Measurements from ENCODE around the gene STK31. TPM values are rescaled to one million over a fixed set of nuclear protein-coding genes. Genes with fewer than 3 reads are reported as not detected.

STK31 gene
- under 1 TPM in 5 of 9 donors, not detected in 4; 0.11 to 0.84 (median 0.23) TPM for total RNA-seq
- polyA plus RNA-seq: under 1 TPM in 1 of 2 donors, not detected in 1; 0.15 TPM
- long read RNA-seq, donor 1: 0 reads
- long read RNA-seq, donor 2: 0 reads
- long read RNA-seq, donor 3: 0 reads

GRCh38 chr7:23710000-23710399 lies at the start of gene STK31:
Gene STK31, plus strand, starts transcription at chr7:23710219. Its CDS starts 67 bp downstream, at chr7:23710286.
- DNase-seq (no peak), ATAC-seq (no peak)
- no peaks in the 10 kb centered on the region for H3K27me3 ChIP-seq
- no peaks in the 10 kb centered on the region for H3K4me1 ChIP-seq
- TF ChIP-seq POLR2A (IDR thresholded peaks at IDR 0.05) (no peak), CTCF (IDR thresholded peaks at IDR 0.05) (no peak)
- 89 to 95% (median 90%) methylated on average over 33 of the region's 33 CpGs for WGBS, 4 donors
- H3K9me3 ChIP-seq: peaks cover 0 to 17% (median 7%) of the 10 kb centered on the region in 12 donors
- no peak within 1 kb of the TSS for H3K4me3 ChIP-seq
- no peak within 1 kb of the TSS for H3K27ac ChIP-seq
- intact Hi-C loops (cut with DNase I): loop anchor here in 3 of 10 donors (5.0 to 10.0 kb wide), 2 partner anchors 163 to 435 kb away; no protein-coding TSS in a partner anchor
- peaks cover 0 to 11% (median 5%) of the 10 kb centered on the region in 9 donors for H3K36me3 ChIP-seq

- intact Hi-C loops (cut with DNase I): no loop called here
- TF ChIP-seq CTCF (IDR thresholded peaks at IDR 0.05) (no peak), POLR2A (IDR thresholded peaks at IDR 0.05) (no peak)
- Histone ChIP-seq H3K27me3 (no peaks in the 10 kb centered on the region), H3K36me3 (no peaks in the 10 kb centered on the region), H3K4me1 (no peaks in the 10 kb centered on the region), H3K4me3 (no peak overlapping the region), H3K27ac (no peak overlapping the region), H3K9me3 (peaks cover 0 to 13% (median 0%) of the 10 kb centered on the region in 12 donors)
- DNase-seq: no peak
- 83 to 86% (median 84%) methylated on average over 3 of the region's 3 CpGs for WGBS, 4 donors
- no peak for ATAC-seq
Observed at GRCh38 chr7:23661385-23661784, 48.6 kb upstream of the STK31 start.

GRCh38 chr7:23662124-23662983 lies 47.7 kb upstream of the STK31 start:
- Histone ChIP-seq H3K4me1 (no peaks in the 10 kb centered on the region), H3K9me3 (peaks cover 0 to 13% (median 0%) of the 10 kb centered on the region in 12 donors), H3K4me3 (no peak overlapping the region), H3K27ac (no peak overlapping the region), H3K27me3 (no peaks in the 10 kb centered on the region), H3K36me3 (no peaks in the 10 kb centered on the region)
- 69 to 76% (median 71%) methylated on average over 8 of the region's 8 CpGs for WGBS, 4 donors
- ATAC-seq: no peak
- no peak for DNase-seq
- intact Hi-C loops (cut with DNase I): no loop called here
- no peak for TF ChIP-seq POLR2A (IDR thresholded peaks at IDR 0.05)
- TF ChIP-seq CTCF (IDR thresholded peaks at IDR 0.05): no peak

GRCh38 chr7:23662984-23663313 lies 47.1 kb upstream of the STK31 start:
- no peak overlapping the region for H3K4me3 ChIP-seq
- no peaks in the 10 kb centered on the region for H3K27me3 ChIP-seq
- no peak for DNase-seq
- H3K9me3 ChIP-seq: peaks cover 0 to 13% (median 0%) of the 10 kb centered on the region in 12 donors
- no peaks in the 10 kb centered on the region for H3K4me1 ChIP-seq
- ATAC-seq: no peak
- WGBS, 4 donors: 80 to 87% (median 81%) methylated on average over 2 of the region's 2 CpGs
- H3K27ac ChIP-seq: no peak overlapping the region
- no peak for TF ChIP-seq CTCF (IDR thresholded peaks at IDR 0.05)
- intact Hi-C loops (cut with DNase I): no loop called here
- H3K36me3 ChIP-seq: no peaks in the 10 kb centered on the region

Data from heart left ventricle (tissue), 16 donors.